ENCODE results near the gene C2orf80. TPM values are rescaled to one million over a fixed set of nuclear protein-coding genes. Genes with fewer than 3 reads are reported as not detected.
"Not testable (repeated sequence)": the region's sequence is repeated elsewhere in the genome, so short reads cannot be mapped to it uniquely, and the experiment has no call there.

Gene C2orf80
- total RNA-seq, 3 donors from 2014 or later (not counting 1 experiment from before 2014, with no cell fraction given) = not detected

- Histone ChIP-seq H3K36me3 (ENCODE audit: control insufficient read depth, insufficient read depth, low read length) (no peaks in the 10 kb centered on the region), H3K27me3 (ENCODE audit: control insufficient read depth, insufficient read depth, low read length) (peaks cover 13% of the 10 kb centered on the region), H3K9me3 (ENCODE audit: control insufficient read depth, insufficient read depth, low read length) (no peaks in the 10 kb centered on the region), H3K27ac (ENCODE audit: low read length) (no peak overlapping the region), H3K4me1 (ENCODE audit: control insufficient read depth, insufficient read depth, low read length) (peaks cover 7% of the 10 kb centered on the region), H3K4me3 (ENCODE audit: low read length) (no peak overlapping the region)
- no peak overlapping the region for H3K4me3 Mint-ChIP-seq
- 93% methylated on average over 2 of the region's 4 CpGs for WGBS (ENCODE audit: insufficient coverage)
- no peaks in the 10 kb centered on the region for H3K36me3 Mint-ChIP-seq
- peaks cover 12% of the 10 kb centered on the region in 2 donors for H3K4me1 Mint-ChIP-seq
- peaks cover 17 to 34% of the 10 kb centered on the region in 2 donors for H3K27me3 Mint-ChIP-seq (ENCODE audit: low read depth in 2 of 2)
- no peak for DNase-seq
- H3K27ac Mint-ChIP-seq = no peak overlapping the region
- no peaks in the 10 kb centered on the region for H3K9me3 Mint-ChIP-seq
- no peak for ATAC-seq
- TF ChIP-seq, protein P1, sequence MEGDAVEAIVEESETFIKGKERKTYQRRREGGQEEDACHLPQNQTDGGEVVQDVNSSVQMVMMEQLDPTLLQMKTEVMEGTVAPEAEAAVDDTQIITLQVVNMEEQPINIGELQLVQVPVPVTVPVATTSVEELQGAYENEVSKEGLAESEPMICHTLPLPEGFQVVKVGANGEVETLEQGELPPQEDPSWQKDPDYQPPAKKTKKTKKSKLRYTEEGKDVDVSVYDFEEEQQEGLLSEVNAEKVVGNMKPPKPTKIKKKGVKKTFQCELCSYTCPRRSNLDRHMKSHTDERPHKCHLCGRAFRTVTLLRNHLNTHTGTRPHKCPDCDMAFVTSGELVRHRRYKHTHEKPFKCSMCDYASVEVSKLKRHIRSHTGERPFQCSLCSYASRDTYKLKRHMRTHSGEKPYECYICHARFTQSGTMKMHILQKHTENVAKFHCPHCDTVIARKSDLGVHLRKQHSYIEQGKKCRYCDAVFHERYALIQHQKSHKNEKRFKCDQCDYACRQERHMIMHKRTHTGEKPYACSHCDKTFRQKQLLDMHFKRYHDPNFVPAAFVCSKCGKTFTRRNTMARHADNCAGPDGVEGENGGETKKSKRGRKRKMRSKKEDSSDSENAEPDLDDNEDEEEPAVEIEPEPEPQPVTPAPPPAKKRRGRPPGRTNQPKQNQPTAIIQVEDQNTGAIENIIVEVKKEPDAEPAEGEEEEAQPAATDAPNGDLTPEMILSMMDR (IDR thresholded peaks at IDR 0.05) = no peak
- intact Hi-C loops (cut with micrococcal nuclease) = no loop called here
These were observed 62.7 kb downstream of the C2orf80 start for GRCh38 chr2:208127090-208127489.

GRCh38 chr2:208125251-208125650 lies 64.6 kb downstream of the C2orf80 start:
- 87% methylated on average over 4 of the region's 4 CpGs for WGBS (ENCODE audit: insufficient coverage)
- peaks cover 7% of the 10 kb centered on the region for H3K4me1 ChIP-seq (ENCODE audit: control insufficient read depth, insufficient read depth, low read length)
- no peak for ATAC-seq
- no peak overlapping the region for H3K4me3 ChIP-seq (ENCODE audit: low read length)
- TF ChIP-seq, protein P1 (IDR thresholded peaks at IDR 0.05) = no peak
- no peaks in the 10 kb centered on the region for H3K9me3 ChIP-seq (ENCODE audit: control insufficient read depth, insufficient read depth, low read length)
- no peak overlapping the region for H3K27ac ChIP-seq (ENCODE audit: low read length)
- intact Hi-C loops (cut with micrococcal nuclease) = no loop called here
- Mint-ChIP-seq H3K4me1 (peaks cover 12% of the 10 kb centered on the region in 2 donors), H3K4me3 (no peak overlapping the region), H3K27me3 (ENCODE audit: low read depth in 2 of 2) (peaks cover 20 to 42% of the 10 kb centered on the region in 2 donors), H3K36me3 (no peaks in the 10 kb centered on the region), H3K27ac (no peak overlapping the region), H3K9me3 (no peaks in the 10 kb centered on the region)
- no peaks in the 10 kb centered on the region for H3K36me3 ChIP-seq (ENCODE audit: control insufficient read depth, insufficient read depth, low read length)
- H3K27me3 ChIP-seq (ENCODE audit: control insufficient read depth, insufficient read depth, low read length) = peaks cover 13% of the 10 kb centered on the region
- DNase-seq = no peak

DNA sequence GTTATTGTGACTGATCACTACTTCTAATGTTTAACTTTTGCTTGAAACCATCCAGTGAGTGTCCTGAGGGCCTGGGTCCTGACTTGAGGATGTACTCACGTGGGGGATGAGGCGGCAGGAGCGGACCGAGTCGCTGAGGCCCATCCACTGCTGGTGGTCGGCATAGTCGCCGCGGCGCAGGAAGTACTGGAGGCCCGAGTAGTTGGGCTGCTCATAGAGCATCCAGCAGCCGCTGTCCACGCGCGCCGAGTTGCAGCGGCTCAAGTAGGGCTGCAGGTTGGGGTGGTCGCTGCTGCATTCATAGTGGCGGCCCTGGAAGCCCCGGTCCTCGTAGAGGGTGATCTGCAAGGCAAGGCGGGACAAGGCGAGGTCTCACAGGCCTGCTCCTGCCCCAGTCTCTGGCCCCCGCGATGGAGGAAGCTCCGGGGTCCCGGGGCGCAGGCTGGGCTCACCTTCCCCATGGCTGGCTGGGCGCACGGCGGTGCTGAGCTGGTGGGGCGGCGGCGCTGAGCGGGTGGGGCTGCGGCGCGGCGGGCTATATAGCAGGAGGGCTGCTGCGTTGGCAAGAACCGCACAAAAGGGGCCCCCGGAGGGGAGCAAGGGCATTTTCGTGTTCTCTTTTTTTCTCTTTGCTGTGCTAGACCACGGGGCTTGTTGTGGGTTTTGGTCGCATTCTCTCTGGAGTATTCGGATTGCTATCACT lies 65.7 kb downstream of the C2orf80 start, which contains the start of gene CRYGD:
CRYGD (minus strand) TSS at position 512 of the 703 bp plus-strand sequence; CDS start at position 461, 51 bp downstream.
- 8% methylated on average over 46 of the region's 46 CpGs for WGBS (ENCODE audit: insufficient coverage)
- H3K4me3 Mint-ChIP-seq; H3K27ac Mint-ChIP-seq; H3K9me3 ChIP-seq (ENCODE audit: control insufficient read depth, insufficient read depth, low read length); DNase-seq; H3K36me3 Mint-ChIP-seq; H3K36me3 ChIP-seq (ENCODE audit: control insufficient read depth, insufficient read depth, low read length); H3K27ac ChIP-seq (ENCODE audit: low read length); intact Hi-C loops (cut with micrococcal nuclease); H3K4me1 ChIP-seq (ENCODE audit: control insufficient read depth, insufficient read depth, low read length); H3K9me3 Mint-ChIP-seq; H3K4me3 ChIP-seq (ENCODE audit: low read length): not testable (repeated sequence)
- ATAC-seq = peak in 2 of 3 donors; percentile 62 to 69
- Mint-ChIP-seq H3K4me1 (peaks cover 12% of the 10 kb centered on the region in 2 donors), H3K27me3 (ENCODE audit: low read depth in 2 of 2) (peaks cover 22 to 42% of the 10 kb centered on the region in 2 donors)
- H3K27me3 ChIP-seq (ENCODE audit: control insufficient read depth, insufficient read depth, low read length) = peaks cover 13% of the 10 kb centered on the region

- Histone ChIP-seq H3K27me3 (ENCODE audit: control insufficient read depth, insufficient read depth, low read length) (peaks cover 13% of the 10 kb centered on the region), H3K9me3 (ENCODE audit: control insufficient read depth, insufficient read depth, low read length) (no peaks in the 10 kb centered on the region), H3K4me3 (ENCODE audit: low read length) (no peak overlapping the region), H3K27ac (ENCODE audit: low read length) (no peak overlapping the region), H3K4me1 (ENCODE audit: control insufficient read depth, insufficient read depth, low read length) (peaks cover 7% of the 10 kb centered on the region), H3K36me3 (ENCODE audit: control insufficient read depth, insufficient read depth, low read length) (no peaks in the 10 kb centered on the region)
- DNase-seq = no peak
- Mint-ChIP-seq H3K36me3 (no peaks in the 10 kb centered on the region), H3K4me1 (peaks cover 12% of the 10 kb centered on the region in 2 donors), H3K27ac (no peak overlapping the region), H3K9me3 (no peaks in the 10 kb centered on the region), H3K27me3 (ENCODE audit: low read depth in 2 of 2) (peaks cover 23 to 34% of the 10 kb centered on the region in 2 donors), H3K4me3 (no peak overlapping the region)
- ATAC-seq = no peak
- 100% methylated on average over 1 of the region's 1 CpG for WGBS (ENCODE audit: insufficient coverage)
- intact Hi-C loops (cut with micrococcal nuclease) = no loop called here
- TF ChIP-seq, protein P1 (IDR thresholded peaks at IDR 0.05) = no peak
These were observed 67.6 kb downstream of the C2orf80 start for GRCh38 chr2:208122248-208122647.
